Measurements from ENCODE around the gene CDC27.

The CDC27 gene

DNA sequence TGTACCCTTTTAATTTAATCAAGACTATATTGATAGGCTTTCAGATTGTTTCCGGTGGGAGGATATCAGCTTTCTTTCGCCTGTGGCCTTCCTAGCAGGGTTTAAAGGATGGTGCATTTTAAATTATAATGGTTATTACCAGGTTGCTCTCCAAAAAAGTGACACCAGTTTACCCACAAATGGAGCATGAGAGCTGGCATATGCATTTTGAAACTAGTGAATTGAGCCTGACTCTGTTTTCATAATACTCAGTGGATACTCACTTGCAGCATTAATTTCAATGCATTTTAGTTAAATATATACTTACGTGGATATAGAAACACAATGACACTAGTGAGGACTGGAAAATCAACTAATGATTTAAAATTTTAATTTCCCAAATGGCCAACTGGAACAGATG is 25.8 kb upstream of the CDC27 start:
- TF ChIP-seq, protein P1, sequence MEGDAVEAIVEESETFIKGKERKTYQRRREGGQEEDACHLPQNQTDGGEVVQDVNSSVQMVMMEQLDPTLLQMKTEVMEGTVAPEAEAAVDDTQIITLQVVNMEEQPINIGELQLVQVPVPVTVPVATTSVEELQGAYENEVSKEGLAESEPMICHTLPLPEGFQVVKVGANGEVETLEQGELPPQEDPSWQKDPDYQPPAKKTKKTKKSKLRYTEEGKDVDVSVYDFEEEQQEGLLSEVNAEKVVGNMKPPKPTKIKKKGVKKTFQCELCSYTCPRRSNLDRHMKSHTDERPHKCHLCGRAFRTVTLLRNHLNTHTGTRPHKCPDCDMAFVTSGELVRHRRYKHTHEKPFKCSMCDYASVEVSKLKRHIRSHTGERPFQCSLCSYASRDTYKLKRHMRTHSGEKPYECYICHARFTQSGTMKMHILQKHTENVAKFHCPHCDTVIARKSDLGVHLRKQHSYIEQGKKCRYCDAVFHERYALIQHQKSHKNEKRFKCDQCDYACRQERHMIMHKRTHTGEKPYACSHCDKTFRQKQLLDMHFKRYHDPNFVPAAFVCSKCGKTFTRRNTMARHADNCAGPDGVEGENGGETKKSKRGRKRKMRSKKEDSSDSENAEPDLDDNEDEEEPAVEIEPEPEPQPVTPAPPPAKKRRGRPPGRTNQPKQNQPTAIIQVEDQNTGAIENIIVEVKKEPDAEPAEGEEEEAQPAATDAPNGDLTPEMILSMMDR (IDR thresholded peaks at IDR 0.05), result no peak

DNA sequence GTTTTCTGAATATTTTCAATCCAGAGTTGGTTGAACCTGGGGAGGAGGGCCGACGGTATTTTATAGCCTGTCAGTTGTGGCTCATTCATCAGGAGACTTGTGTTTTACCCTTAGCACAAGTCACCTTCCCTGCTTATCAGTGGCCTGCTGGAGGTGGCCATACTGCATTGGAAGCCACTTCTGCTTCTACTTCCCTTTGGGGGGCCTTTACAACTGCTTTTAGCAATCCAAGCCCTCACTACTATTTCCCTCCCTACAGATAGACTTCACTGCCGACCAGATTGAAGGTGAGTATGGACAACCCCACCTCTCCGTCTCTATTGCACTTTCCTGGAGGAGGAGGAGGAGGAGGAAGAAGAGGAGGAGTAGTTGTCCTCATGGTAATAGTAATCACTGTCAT is 24.4 kb upstream of the CDC27 start:
- TF ChIP-seq, protein P1 (IDR thresholded peaks at IDR 0.05), result no peak

DNA sequence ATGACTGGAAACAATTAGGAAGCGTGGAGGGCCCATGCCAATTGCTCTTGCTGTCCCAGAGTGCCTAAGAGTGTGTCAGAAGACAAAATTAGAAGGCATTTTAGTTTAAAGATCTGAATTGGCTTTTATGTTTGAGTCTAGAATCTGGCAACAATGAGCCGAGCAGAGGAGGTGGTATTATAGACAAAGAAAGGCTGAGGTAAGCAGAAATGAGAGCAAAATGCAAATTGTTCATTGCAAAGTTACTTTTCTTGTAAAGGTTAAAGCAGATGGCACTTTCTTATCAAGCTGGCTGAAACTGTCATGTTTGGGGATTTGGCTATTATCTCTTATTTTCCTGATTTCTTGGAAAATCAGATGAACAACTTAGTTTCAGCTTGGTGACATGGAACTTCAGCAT is 23.4 kb upstream of the CDC27 start:
- TF ChIP-seq, protein P1 (IDR thresholded peaks at IDR 0.05), result no peak

DNA sequence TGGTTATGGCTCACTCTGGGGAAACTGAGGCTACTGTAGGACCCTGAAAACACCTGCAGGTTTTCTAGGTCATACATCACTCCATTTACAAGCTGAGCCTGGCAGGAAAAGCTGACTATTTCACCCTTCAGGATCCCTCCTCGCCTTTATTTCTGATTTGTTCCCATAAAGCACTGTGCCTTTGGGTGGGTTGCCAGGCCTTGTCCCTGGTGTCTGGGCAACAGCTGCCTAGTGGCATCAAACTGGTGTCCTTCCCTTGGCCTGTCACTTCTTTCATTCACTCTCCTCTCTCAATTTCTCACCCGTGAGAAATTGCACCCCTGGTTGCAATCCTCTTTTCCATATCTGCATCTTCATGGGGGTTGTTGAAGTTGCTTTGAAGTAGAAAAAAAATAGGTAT is 21.7 kb upstream of the CDC27 start:
- TF ChIP-seq, protein P1 (IDR thresholded peaks at IDR 0.05), result no peak

DNA sequence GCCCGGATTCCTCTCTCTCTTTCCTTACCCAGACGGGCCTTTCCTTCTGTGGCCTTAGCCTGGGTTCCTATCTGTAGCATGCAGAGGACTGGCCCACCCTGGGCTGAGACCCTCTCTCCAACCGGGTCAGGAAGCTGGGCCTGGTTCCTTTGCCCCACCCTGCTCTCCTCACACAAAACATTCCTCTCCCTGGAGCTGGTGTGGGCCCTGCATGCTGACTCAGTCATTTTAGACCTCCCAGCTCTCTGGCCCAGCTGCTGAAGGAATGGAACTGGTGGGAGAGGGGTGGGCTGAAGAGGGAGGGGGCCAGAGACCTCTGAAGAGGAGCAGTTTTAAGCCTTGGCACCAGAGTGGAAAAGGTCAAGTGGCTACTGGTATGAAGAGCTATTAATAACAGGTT is 21.0 kb upstream of the CDC27 start:
- TF ChIP-seq, protein P1 (IDR thresholded peaks at IDR 0.05), result no peak

DNA sequence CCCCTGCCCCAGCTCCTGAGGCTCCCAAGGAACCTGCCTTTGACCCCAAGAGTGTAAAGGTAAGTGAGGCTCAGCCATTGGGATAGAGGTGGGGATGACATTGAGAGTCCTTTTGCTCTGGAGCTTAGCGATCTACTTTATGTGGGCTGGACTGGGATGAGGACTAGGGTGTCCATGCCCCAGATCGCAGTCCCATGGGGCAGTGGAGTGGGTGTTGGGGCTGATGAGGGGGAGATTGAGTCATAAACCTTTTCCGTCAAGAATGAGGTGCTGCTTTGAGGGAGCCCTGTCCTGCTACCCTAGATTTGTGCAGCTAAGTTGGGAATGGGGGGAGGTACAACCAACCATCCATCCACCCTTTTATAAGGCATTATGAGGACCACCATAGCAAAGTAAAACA is 20.4 kb upstream of the CDC27 start:
- TF ChIP-seq, protein P1 (IDR thresholded peaks at IDR 0.05), result no peak

DNA sequence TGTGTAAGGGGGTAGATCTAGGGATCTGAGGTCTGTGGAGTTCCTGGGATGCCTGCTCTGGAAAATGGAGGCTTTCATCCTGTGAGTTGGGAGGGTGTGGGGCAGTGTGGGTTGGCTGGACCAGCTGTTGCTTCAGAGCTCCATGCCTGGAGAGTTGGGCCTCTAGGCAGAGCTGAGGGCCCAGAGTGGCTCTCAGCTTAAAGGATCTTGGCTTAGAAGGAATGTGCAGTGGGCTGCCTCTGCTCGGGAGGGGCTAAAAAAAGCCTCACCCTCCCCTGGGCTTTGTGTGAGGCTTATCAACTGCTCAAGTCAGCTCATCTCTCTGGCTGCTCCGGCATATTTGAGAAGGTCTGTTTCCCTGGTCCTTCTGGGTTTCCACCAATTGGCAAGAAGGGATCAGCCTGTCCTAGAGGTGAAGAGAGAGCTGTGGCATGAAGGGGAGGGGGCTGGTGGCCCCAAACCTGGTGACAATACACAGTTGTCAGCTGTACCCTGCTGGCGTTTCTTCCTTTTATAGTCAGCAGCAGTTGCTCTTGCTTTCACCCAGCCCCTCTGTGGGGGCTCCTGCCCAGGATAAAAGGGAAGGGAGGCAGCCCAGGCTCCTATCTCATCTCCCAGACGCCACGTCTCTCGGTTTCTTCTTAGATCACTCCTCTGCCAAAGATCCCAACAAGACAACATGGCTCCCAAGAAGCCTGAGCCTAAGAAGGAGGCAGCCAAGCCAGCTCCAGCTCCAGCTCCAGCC is 19.8 kb upstream of the CDC27 start, which contains the start of gene MYL4:
Gene MYL4 (plus strand): TSS at position 605 of the 745 bp plus-strand sequence. CDS start 75 bp downstream, at position 680.
- TF ChIP-seq, protein P1 (IDR thresholded peaks at IDR 0.05), result no peak
